HG02623 (cell line): ENCODE results near the gene NTN4.
"Not testable (repeated sequence)": the region's sequence is repeated elsewhere in the genome, so short reads cannot be mapped to it uniquely, and the experiment has no call there.

ENCODE experiments used
- ATAC-seq: cut with Tn5 transposase; IDR thresholded peaks from one replicate; pipeline ENCODE4 v1.9.1; 2021; ENCODE audit warnings: moderate library complexity; ENCODE audit not compliant: unreplicated experiment

Gene NTN4

GRCh38 chr12:95629392-95629791 lies 161.2 kb downstream of the NTN4 start:
- no peak for ATAC-seq

GRCh38 chr12:95626854-95627253 lies 163.7 kb downstream of the NTN4 start:
- no peak for ATAC-seq

GRCh38 chr12:95625012-95625411 lies 165.6 kb downstream of the NTN4 start:
- ATAC-seq, result no peak

- no peak for ATAC-seq
These were observed 166.0 kb downstream of the NTN4 start for GRCh38 chr12:95624589-95624988.

GRCh38 chr12:95623554-95624170 lies 166.9 kb downstream of the NTN4 start:
- ATAC-seq, result no peak

GRCh38 chr12:95622879-95623278 lies 167.7 kb downstream of the NTN4 start:
- ATAC-seq, result no peak

GRCh38 chr12:95621725-95622124 lies 168.8 kb downstream of the NTN4 start:
- no peak for ATAC-seq

- no peak for ATAC-seq
These were observed 170.4 kb downstream of the NTN4 start for GRCh38 chr12:95620171-95620570.

GRCh38 chr12:95616470-95616869 lies 174.1 kb downstream of the NTN4 start:
- not testable (repeated sequence) for ATAC-seq

- no peak for ATAC-seq
These were observed 174.8 kb downstream of the NTN4 start for GRCh38 chr12:95615749-95616148.

GRCh38 chr12:95614390-95614982 lies 176.1 kb downstream of the NTN4 start:
- no peak for ATAC-seq

- no peak for ATAC-seq
These were observed 177.5 kb downstream of the NTN4 start for GRCh38 chr12:95613021-95613420.

GRCh38 chr12:95611676-95612309 lies 178.8 kb downstream of the NTN4 start:
- ATAC-seq, result no peak

GRCh38 chr12:95608252-95609033 lies 182.1 kb downstream of the NTN4 start:
- ATAC-seq, result no peak
